ENCODE measurements around the gene FBXO7.

The FBXO7 gene

GRCh38 chr22:32466496-32466895, 8.1 kb upstream of the FBXO7 start:
- Histone ChIP-seq H3K27me3 (ENCODE audit: insufficient read depth, poor library complexity, severe bottlenecking) (peaks cover 10% of the 10 kb centered on the region), H3K27ac (replicated peaks) (no peak overlapping the region), H3K4me3 (replicated peaks; ENCODE audit: insufficient read depth, low read length) (no peak overlapping the region)
- DNase-seq (ENCODE audit: low read depth in 1 of 2, low spot score in 1 of 2) = no peak
- TF ChIP-seq SPI1 (IDR thresholded peaks at IDR 0.05; ENCODE audit: borderline replicate concordance, low read depth) (no peak), REST (IDR thresholded peaks at IDR 0.05; ENCODE audit: insufficient replicate concordance, low read depth) (no peak), CTCF (IDR thresholded peaks at IDR 0.05; ENCODE audit: insufficient read depth, low read length) (no peak), GABPA (IDR thresholded peaks at IDR 0.05; ENCODE audit: low read depth) (no peak)

DNA sequence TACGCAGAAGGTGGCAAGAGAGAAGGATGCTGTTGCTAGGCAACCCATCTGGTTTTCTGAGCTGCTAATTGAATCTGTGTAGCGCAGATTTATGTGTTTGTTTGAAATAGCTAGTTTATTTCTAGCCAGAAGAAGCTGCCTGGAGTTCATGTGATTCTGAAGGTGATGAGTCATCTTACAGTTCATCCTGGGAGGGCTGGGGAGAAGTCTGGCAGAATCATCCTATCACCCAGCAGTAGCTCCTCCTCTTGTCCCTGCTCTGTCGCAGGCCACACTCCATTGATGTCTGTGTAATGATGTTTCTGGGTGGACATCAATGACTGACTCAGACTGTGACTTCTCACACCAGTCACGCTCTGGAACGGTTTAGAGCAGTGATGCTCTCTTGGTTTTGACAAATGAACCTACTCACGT, 4.8 kb upstream of the FBXO7 start:
- no peak overlapping the region for H3K4me3 ChIP-seq (replicated peaks; ENCODE audit: insufficient read depth, low read length)
- no peak overlapping the region for H3K27ac ChIP-seq (replicated peaks)
- TF ChIP-seq SPI1 (IDR thresholded peaks at IDR 0.05; ENCODE audit: borderline replicate concordance, low read depth) = no peak
- TF ChIP-seq REST (IDR thresholded peaks at IDR 0.05; ENCODE audit: insufficient replicate concordance, low read depth) = no peak
- TF ChIP-seq GABPA (IDR thresholded peaks at IDR 0.05; ENCODE audit: low read depth) = no peak
- TF ChIP-seq CTCF (IDR thresholded peaks at IDR 0.05; ENCODE audit: insufficient read depth, low read length) = no peak
- TF ChIP-seq POLR2AphosphoS5 (IDR thresholded peaks at IDR 0.05; ENCODE audit: low read depth) = no peak
- H3K27me3 ChIP-seq (ENCODE audit: insufficient read depth, poor library complexity, severe bottlenecking) = peaks cover 4% of the 10 kb centered on the region
- no peak for DNase-seq (ENCODE audit: low read depth in 1 of 2, low spot score in 1 of 2)

DNA sequence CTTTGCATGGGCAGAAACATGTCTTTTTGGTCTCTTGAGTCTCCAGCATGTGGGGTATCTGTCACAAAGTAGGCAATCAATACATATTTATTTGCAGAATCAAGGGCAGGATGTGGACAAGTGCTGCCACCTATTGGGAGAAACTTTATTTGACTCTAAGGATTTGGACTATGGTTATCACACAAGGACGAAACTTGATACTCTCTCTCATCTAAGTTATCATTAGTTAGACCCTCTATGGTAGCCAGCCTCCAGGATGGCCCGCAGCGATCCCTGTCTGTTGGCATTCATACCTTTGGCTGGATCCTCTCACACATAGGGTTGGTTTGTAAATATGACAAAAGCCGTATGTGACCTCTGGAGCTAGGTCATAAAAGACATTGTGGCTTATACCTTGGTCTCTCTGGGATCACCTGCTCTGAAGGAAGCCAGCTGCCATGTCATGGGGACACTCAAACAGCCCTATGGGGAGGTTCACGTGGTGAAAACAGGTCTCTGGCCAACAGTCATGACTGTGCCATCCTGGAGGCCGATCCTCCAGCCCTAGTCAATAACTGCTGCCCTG, 1.1 kb upstream of the FBXO7 start:
- H3K4me3 ChIP-seq (replicated peaks; ENCODE audit: insufficient read depth, low read length) = no peak overlapping the region; the same call in 1 of the 2 replicates
- TF ChIP-seq GABPA (IDR thresholded peaks at IDR 0.05; ENCODE audit: low read depth) (no peak), POLR2AphosphoS5 (IDR thresholded peaks at IDR 0.05; ENCODE audit: low read depth) (no peak), CTCF (IDR thresholded peaks at IDR 0.05; ENCODE audit: insufficient read depth, low read length) (peak; percentile 51), REST (IDR thresholded peaks at IDR 0.05; ENCODE audit: insufficient replicate concordance, low read depth) (no peak), SPI1 (IDR thresholded peaks at IDR 0.05; ENCODE audit: borderline replicate concordance, low read depth) (no peak)
- peaks cover 2% of the 10 kb centered on the region for H3K27me3 ChIP-seq (ENCODE audit: insufficient read depth, poor library complexity, severe bottlenecking)
- DNase-seq (ENCODE audit: low read depth in 1 of 2, low spot score in 1 of 2) = peak; percentile 22 to 58
- peak overlapping the region; percentile 86 for H3K27ac ChIP-seq (replicated peaks)

Data from HL-60 (cell line).